Hematopoietic multipotent progenitor cell (in vitro differentiated cells): ENCODE results near the gene CDK14. TPM values are rescaled to one million over a fixed set of nuclear protein-coding genes. Genes with fewer than 3 reads are reported as not detected.
"Not testable (repeated sequence)": the region's sequence is repeated elsewhere in the genome, so short reads cannot be mapped to it uniquely, and the experiment has no call there.

Experiments
- DNase-seq, 3 donors: peaks; one replicate each; pipeline ENCODE4 v3.0.0-alpha.2; 2011 to 2015; ENCODE audit warnings: low read depth in 2 of 3, low spot score in 2 of 3
- total RNA-seq: library from RNA; depleted of rRNA; stranded (reverse); fragments of >200 nt; gene quantifications from one replicate; pipeline ENCODE4 v1.2.3, GENCODE V29; 2012

The CDK14 gene
- total RNA-seq, 1 donor = 7.5 TPM

- no peak for DNase-seq
These were observed 569.7 kb downstream of the CDK14 start for GRCh38 chr7:91165846-91166230.

- no peak for DNase-seq
These were observed 573.0 kb downstream of the CDK14 start for GRCh38 chr7:91168871-91169829.

- DNase-seq = no peak
These were observed 573.7 kb downstream of the CDK14 start for GRCh38 chr7:91169830-91170191.

- DNase-seq = not testable (repeated sequence)
These were observed 577.1 kb downstream of the CDK14 start for GRCh38 chr7:91173265-91173664.

GRCh38 chr7:91180746-91181145 is 584.6 kb downstream of the CDK14 start:
- DNase-seq = no peak

GRCh38 chr7:91181949-91182348 is 585.8 kb downstream of the CDK14 start:
- DNase-seq = no peak

GRCh38 chr7:91182819-91183764 is 587.0 kb downstream of the CDK14 start:
- no peak for DNase-seq

- DNase-seq = no peak
These were observed 589.6 kb downstream of the CDK14 start for GRCh38 chr7:91185771-91186170.

GRCh38 chr7:91187061-91187460 is 590.9 kb downstream of the CDK14 start:
- no peak for DNase-seq

- no peak for DNase-seq
These were observed 595.6 kb downstream of the CDK14 start for GRCh38 chr7:91191771-91192170.

- no peak for DNase-seq
These were observed 597.0 kb downstream of the CDK14 start for GRCh38 chr7:91193141-91193540.

- DNase-seq = no peak
These were observed 598.7 kb downstream of the CDK14 start for GRCh38 chr7:91194841-91195240.

- no peak for DNase-seq
These were observed 599.9 kb downstream of the CDK14 start for GRCh38 chr7:91196058-91196457.

- no peak for DNase-seq
These were observed 602.2 kb downstream of the CDK14 start for GRCh38 chr7:91198371-91198770.

- DNase-seq = no peak
These were observed 603.5 kb downstream of the CDK14 start for GRCh38 chr7:91199601-91200000.

GRCh38 chr7:91201442-91202113 is 605.5 kb downstream of the CDK14 start:
- no peak for DNase-seq

GRCh38 chr7:91206361-91206960 is 610.3 kb downstream of the CDK14 start:
- no peak for DNase-seq

- no peak for DNase-seq
These were observed 616.5 kb downstream of the CDK14 start for GRCh38 chr7:91212582-91212981.

GRCh38 chr7:91226411-91226810 is 630.3 kb downstream of the CDK14 start:
- DNase-seq = no peak

GRCh38 chr7:91228327-91228726 is 632.2 kb downstream of the CDK14 start:
- DNase-seq = no peak
